ENCODE data around the gene FLT3. TPM values are rescaled to one million over a fixed set of nuclear protein-coding genes. Genes with fewer than 3 reads are reported as not detected.

Gene FLT3
- total RNA-seq, 2 experiments from 2014 or later: not detected

DNA sequence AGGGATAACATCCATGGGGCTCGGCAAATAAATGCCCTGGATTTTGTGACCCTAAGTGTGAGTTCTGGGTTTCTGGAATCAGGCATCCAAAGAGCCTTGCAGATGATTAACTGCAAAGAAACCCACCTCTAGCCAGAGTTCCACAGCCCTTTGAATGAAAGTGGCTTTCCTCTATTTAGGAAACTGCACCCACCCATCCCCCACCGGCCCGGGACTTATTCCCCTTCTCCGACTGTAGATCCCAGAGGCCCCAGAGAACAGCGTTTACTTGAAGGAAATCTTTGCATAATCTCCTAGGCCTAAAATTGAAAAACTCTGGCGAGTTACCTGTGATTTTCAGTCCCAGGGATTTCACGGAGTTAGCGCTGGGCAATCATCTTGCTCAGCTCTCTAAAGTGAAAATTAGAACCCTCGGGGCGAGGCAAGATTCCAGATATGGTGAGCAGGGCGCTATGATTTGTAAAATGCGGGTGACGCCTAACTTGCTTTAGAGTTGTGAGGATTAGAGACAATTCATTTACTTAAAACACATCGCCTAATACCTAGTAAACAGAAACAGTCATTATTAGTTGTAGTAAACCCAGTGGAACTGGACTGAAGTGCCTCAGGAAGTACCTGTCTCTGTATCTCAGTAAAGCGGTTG lies 121.3 kb downstream of the FLT3 start:
- Mint-ChIP-seq H3K4me1 (ENCODE audit: low read depth) (peaks cover 12% of the 10 kb centered on the region), H3K27ac (no peak overlapping the region), H3K4me3 (no peak overlapping the region), H3K27me3 (peaks cover 80% of the 10 kb centered on the region), H3K36me3 (ENCODE audit: low read depth) (no peaks in the 10 kb centered on the region), H3K9me3 (no peaks in the 10 kb centered on the region)
- CTCF ChIA-PET: interaction anchor here (1.2 to 9.7 kb wide), 3 partner anchors 25 to 620 kb away, joined by 3 to 187 read pairs (median 16); no protein-coding TSS in a partner anchor
- no peak for DNase-seq
- intact Hi-C loops (cut with micrococcal nuclease): no loop called here
- POLR2A ChIA-PET: no interaction called here
- ATAC-seq: no peak
- TF ChIP-seq, protein P1, sequence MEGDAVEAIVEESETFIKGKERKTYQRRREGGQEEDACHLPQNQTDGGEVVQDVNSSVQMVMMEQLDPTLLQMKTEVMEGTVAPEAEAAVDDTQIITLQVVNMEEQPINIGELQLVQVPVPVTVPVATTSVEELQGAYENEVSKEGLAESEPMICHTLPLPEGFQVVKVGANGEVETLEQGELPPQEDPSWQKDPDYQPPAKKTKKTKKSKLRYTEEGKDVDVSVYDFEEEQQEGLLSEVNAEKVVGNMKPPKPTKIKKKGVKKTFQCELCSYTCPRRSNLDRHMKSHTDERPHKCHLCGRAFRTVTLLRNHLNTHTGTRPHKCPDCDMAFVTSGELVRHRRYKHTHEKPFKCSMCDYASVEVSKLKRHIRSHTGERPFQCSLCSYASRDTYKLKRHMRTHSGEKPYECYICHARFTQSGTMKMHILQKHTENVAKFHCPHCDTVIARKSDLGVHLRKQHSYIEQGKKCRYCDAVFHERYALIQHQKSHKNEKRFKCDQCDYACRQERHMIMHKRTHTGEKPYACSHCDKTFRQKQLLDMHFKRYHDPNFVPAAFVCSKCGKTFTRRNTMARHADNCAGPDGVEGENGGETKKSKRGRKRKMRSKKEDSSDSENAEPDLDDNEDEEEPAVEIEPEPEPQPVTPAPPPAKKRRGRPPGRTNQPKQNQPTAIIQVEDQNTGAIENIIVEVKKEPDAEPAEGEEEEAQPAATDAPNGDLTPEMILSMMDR (IDR thresholded peaks at IDR 0.05): no peak

DNA sequence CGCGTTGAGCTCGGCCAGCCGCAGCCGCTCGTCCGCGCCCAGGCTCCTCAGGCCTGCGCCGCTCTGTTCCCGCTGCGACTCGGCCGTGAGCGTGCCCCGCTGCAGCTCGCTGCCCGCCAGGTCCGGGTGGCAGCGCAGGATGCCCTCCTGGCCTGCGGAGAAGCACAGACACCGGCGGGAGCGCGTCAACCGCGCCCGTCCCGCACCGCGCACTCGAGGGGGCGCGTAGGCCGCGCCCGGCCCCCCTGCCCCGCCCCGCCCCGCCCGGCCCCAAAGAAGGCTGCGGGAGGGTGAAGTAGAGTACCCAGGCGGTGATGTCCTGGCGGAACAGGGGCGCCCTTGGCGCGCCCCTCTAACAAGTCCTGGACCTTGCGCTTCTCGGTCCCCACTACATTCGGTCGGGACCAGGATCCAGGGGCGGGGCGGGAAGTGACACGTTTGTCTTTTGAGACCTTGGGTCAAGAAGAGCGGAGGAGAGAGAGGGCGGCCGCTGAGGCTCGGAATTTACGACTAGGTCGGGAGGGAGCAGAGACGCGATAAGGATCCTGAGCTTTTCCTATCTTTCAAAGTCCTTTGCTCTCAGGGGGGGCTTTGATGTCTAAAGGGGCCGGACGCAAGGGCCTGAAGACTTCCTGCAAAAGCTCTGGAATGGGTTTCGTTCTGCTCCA lies 121.9 kb downstream of the FLT3 start:
- intact Hi-C loops (cut with micrococcal nuclease): no loop called here

DNA sequence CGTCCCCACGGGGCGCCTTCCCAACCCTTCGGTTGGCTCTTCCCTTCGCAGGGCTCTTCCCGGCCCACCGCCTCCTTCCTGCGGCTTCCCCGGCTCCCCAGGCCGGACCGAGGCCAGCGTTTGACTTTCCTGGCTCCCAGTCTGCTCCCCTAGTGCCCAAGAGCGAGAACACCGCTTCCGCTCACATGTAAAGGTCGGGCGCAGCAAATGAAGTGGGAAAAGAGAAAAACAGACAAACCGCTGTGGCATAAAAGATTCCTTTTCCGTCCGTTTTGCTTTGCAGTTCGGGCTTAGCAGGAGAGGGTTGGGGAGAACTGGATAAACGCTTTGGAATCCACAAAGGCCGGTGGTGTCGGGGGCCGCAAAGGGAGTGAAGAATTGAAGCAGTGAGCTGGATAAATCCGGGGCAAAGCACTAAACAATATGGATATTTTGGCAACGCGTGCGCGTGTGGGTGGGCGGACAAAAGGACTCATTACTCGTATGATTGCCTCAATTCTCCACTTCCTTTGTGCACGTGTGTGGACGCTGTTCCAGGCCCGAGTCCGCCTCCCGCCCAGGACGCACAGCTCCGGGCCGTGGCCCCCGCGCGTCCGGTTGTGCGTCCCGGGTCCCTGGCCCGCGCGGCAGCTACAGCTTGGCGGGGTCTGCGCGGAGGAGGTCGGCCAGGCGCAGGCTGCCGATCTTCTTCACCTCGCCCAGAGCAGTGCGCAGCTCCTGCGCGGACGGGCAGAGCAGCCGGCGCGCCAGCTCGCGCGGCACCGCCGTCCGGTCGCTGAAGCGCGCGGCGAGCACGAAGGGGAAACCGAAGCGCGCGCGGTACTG lies 122.7 kb downstream of the FLT3 start:
- Mint-ChIP-seq H3K4me3 (peak overlapping the region; percentile 29), H3K4me1 (ENCODE audit: low read depth) (peaks cover 12% of the 10 kb centered on the region), H3K27me3 (peaks cover 84% of the 10 kb centered on the region), H3K9me3 (no peaks in the 10 kb centered on the region), H3K36me3 (ENCODE audit: low read depth) (no peaks in the 10 kb centered on the region), H3K27ac (no peak overlapping the region)
- intact Hi-C loops (cut with micrococcal nuclease): no loop called here
- ChIA-PET CTCF (interaction anchor here (0.8 to 2.5 kb wide), 5 partner anchors 9 to 151 kb away, joined by 3 to 10 read pairs (median 7); partner anchors contain the start of gene CDX2), POLR2A (no interaction called here)
- no peak for ATAC-seq
- no peak for DNase-seq
- TF ChIP-seq, protein P1 (IDR thresholded peaks at IDR 0.05): no peak

More for the DNA sequence above, 121.9 kb downstream of the FLT3 start:
- H3K9me3 Mint-ChIP-seq: no peaks in the 10 kb centered on the region
- peaks cover 12% of the 10 kb centered on the region for H3K4me1 Mint-ChIP-seq (ENCODE audit: low read depth)
- no peak for DNase-seq
- ChIA-PET POLR2A (no interaction called here), CTCF (interaction anchor here (0.8 to 3.2 kb wide), 5 partner anchors 10 to 152 kb away, joined by 3 to 16 read pairs (median 7); partner anchors contain the start of gene CDX2)
- peaks cover 85% of the 10 kb centered on the region for H3K27me3 Mint-ChIP-seq
- TF ChIP-seq, protein P1 (IDR thresholded peaks at IDR 0.05): no peak
- H3K4me3 Mint-ChIP-seq: no peak overlapping the region
- no peak for ATAC-seq
- H3K36me3 Mint-ChIP-seq (ENCODE audit: low read depth): no peaks in the 10 kb centered on the region
- no peak overlapping the region for H3K27ac Mint-ChIP-seq

DNA sequence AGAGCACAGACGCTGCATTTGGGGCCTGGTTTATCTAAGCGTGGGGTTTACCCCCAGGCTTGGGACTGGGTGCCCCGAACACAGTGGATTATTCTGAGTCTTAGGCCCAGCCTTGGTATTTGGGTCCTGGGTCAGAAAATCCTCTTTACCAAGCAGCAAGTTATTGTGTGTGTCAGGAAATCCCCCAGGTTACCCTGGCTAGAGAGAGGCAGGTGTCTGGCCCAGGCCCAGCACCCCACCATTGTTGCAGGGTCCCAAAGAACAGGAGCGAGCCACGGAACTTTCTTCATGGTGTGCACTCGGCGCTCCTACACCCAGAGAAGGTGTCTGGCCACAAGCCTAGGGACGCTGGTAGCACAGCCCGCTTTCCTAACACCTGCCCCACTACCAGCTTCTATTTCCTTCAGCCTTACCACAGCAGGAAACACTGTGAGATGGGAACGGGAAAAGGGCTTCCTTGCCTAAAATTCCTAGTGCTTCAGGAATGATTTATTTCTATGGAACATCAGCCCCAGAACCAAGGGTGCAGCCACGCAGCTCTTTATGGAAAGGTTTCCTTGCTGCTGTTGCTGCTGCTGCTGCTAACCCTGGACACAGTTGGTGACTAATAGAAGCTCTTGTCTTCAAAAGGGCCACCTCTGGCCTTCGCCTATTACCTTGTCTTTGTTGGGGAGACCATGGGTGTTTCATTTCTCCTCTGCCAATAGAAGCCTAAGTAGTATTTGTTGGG lies 123.8 kb downstream of the FLT3 start:
- Mint-ChIP-seq H3K27me3 (peaks cover 78% of the 10 kb centered on the region), H3K4me1 (ENCODE audit: low read depth) (peaks cover 12% of the 10 kb centered on the region), H3K9me3 (no peaks in the 10 kb centered on the region), H3K27ac (no peak overlapping the region), H3K4me3 (no peak overlapping the region), H3K36me3 (ENCODE audit: low read depth) (no peaks in the 10 kb centered on the region)
- no peak for ATAC-seq
- no peak for DNase-seq
- intact Hi-C loops (cut with micrococcal nuclease): no loop called here
- TF ChIP-seq, protein P1 (IDR thresholded peaks at IDR 0.05): no peak
- ChIA-PET POLR2A (interaction anchor here (1.1 to 1.2 kb wide), 2 partner anchors 54 to 61 kb away, joined by 3 to 4 read pairs; no protein-coding TSS in a partner anchor), CTCF (interaction anchor here (1.3 to 5.5 kb wide), 4 partner anchors 21 to 150 kb away, joined by 3 to 25 read pairs (median 8); no protein-coding TSS in a partner anchor)
